SU-DHL-6 (cell line): ENCODE measurements around the gene KANK3.

Experiments used
- EZH2phosphoT487 ChIP-seq: fragments of 200-600 bp; sonication (generic), shearing (Covaris generic); conservative IDR thresholded peaks from 2 replicates; pipeline ENCODE4 v1.6.1; 2018; ENCODE audit warnings: mild to moderate bottlenecking, antibody characterized with exemption, low read length, moderate library complexity, mixed read lengths
- TF ChIP-seq, protein P1 (sequence below): fragments of 200-600 bp; sonication (generic); IDR thresholded peaks from one replicate; pipeline ENCODE4 v1.5.1; 2017; ENCODE audit warnings: antibody characterized with exemption, mild to moderate bottlenecking, low read length, moderate library complexity; ENCODE audit not compliant: insufficient read depth, poor library complexity, severe bottlenecking

DNA sequence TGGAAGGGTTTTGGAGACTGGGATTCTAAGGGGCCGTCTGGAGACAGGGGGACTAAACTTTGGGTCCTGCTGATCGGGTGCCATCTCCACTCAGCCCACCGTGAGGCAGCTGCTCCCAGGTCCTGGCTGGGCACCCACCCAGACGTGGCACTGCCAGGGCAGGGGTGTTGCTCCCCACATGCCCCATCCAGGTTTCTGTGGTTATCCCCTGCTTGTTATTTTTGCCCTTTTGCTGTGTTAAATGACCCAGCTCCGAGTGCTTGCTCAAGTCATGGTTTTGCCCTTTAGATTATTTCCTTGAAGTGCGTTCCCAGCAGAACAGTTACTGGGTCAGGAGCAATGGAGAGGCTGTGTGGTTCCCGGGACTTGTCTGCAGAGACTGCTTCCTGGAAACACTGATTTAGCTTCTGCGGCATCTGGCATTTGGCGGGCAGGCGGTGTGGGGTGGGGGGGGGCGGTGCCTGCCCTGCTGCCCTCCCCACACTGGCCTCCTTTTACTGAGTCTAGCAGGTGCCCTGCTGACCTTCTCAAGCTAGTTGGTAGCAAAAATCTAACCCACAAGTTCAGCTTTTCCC is 49.0 kb upstream of the KANK3 start:
- TF ChIP-seq, protein P1, sequence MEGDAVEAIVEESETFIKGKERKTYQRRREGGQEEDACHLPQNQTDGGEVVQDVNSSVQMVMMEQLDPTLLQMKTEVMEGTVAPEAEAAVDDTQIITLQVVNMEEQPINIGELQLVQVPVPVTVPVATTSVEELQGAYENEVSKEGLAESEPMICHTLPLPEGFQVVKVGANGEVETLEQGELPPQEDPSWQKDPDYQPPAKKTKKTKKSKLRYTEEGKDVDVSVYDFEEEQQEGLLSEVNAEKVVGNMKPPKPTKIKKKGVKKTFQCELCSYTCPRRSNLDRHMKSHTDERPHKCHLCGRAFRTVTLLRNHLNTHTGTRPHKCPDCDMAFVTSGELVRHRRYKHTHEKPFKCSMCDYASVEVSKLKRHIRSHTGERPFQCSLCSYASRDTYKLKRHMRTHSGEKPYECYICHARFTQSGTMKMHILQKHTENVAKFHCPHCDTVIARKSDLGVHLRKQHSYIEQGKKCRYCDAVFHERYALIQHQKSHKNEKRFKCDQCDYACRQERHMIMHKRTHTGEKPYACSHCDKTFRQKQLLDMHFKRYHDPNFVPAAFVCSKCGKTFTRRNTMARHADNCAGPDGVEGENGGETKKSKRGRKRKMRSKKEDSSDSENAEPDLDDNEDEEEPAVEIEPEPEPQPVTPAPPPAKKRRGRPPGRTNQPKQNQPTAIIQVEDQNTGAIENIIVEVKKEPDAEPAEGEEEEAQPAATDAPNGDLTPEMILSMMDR, result no peak
- no peak for TF ChIP-seq EZH2phosphoT487
